Astrocyte (in vitro differentiated cells and primary cell): ENCODE measurements around the gene PKDREJ.

ENCODE experiments used
- CTCF ChIP-seq: IDR thresholded peaks from 2 replicates; pipeline ENCODE4 v1.5.1; 2011; ENCODE audit warnings: low read depth, mild to moderate bottlenecking, inconsistent platforms, low read length, moderate library complexity; ENCODE audit not compliant: insufficient read depth
- EZH2 ChIP-seq: IDR thresholded peaks from 2 replicates; pipeline ENCODE4 v1.6.1; 2012; ENCODE audit warnings: mild to moderate bottlenecking, low read length, inconsistent platforms; ENCODE audit not compliant: insufficient read depth

- TF ChIP-seq CTCF (no peak), EZH2 (no peak)
These were observed 22.2 kb downstream of the PKDREJ start for GRCh38 chr22:46240907-46241306.
